Activated CD4-positive, alpha-beta T cell treated with anti-CD3 and anti-CD28 coated beads for 36 hours (primary cell): ENCODE results near the gene RPL10. TPM values are rescaled to one million over a fixed set of nuclear protein-coding genes. Genes with fewer than 3 reads are reported as not detected.

Experiments
- ATAC-seq: fragments of 200-7000 bp; cut with Tn5 transposase; one replicate; pipeline ENCODE4 v1.10.0; 2021; ENCODE audit warnings: mild to moderate bottlenecking, moderate library complexity
- CTCF ChIA-PET: fragments of 350-600 bp; sonication (Branson Sonifier 250); formaldehyde crosslinking; loops from one replicate; lab custom pipeline; 2021; ENCODE audit warnings: antibody characterized with exemption; lab: Charles Lee
- POLR2A ChIA-PET: fragments of 350-600 bp; sonication (Branson Sonifier 250); formaldehyde crosslinking; loops from one replicate; lab custom pipeline; 2021; ENCODE audit warnings: antibody characterized with exemption, inconsistent platforms; lab: Charles Lee
- DNase-seq: peaks from one replicate; pipeline ENCODE4 v3.0.0-alpha.2; 2020
- H3K27ac Mint-ChIP-seq: one replicate; pipeline ENCODE4 v1.8.0; 2021; ENCODE audit warnings: mixed read lengths
- H3K27me3 Mint-ChIP-seq: one replicate; pipeline ENCODE4 v1.8.0; 2021; ENCODE audit warnings: mixed read lengths
- H3K36me3 Mint-ChIP-seq: one replicate; pipeline ENCODE4 v1.8.0; 2021; ENCODE audit warnings: low read depth, mixed read lengths
- H3K4me1 Mint-ChIP-seq: one replicate; pipeline ENCODE4 v1.8.0; 2021; ENCODE audit warnings: mixed read lengths
- H3K4me3 Mint-ChIP-seq: one replicate; pipeline ENCODE4 v1.8.0; 2021; ENCODE audit warnings: mild to moderate bottlenecking, moderate library complexity, mixed read lengths
- H3K9me3 Mint-ChIP-seq: one replicate; pipeline ENCODE4 v1.8.0; 2021; ENCODE audit warnings: low read depth, mixed read lengths
- intact Hi-C, 2 experiments: fragments of 100-400 bp; cut with DNase I in 1 of 2; cut with micrococcal nuclease in 1 of 2; formaldehyde crosslinking; loops; one replicate each; pipeline versions ENCODE4 v1.14.2 to v1.15.1; 2022 to 2024; cut with DNase I, micrococcal nuclease
- total RNA-seq, 2 experiments: library from RNA; stranded (reverse); gene quantifications; one replicate each; pipeline ENCODE4 v1.2.3, GENCODE V29; 2021

Gene RPL10
- total RNA-seq, 2 experiments from 2014 or later = 1,286 to 2,705 TPM

DNA sequence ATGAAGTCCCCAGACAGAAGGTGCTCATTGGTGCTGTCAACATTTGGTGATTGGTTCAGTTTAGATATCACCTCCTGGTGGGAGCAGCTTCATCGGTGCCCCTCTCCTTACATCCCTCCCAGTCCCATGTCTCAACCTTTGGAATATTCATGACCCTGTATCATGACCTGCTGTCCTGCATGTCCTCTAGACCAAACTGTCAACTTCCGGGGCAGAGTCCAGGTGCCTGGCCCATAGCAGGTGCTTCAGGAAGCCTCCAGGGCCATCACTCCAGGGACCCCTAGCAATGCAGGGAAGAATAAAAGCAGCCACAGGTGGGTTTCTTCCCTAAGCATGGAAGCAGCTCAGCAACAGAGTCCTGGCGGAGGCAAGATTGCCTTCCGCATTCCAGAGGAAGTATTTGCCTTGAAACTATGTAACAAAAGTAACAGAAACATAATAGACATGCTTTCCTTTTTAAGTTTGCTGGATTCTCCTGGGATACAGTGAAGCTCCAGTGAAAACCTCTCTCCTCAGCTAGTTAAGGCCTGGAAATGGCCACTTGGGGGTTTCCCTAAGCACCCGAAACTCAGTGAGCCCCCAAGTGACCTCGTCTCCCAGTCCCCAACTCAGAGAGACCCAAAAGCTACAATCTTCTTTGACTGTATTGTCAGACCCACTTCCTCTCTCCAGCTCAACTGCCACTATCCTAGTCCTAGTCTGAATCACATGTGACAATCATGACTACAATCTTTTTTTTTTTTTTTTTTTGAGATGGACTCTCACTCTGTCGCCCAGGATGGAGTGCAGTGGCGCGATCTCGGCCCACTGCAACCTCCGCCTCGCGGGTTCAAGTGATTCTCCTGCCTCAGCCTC, 29.0 kb downstream of the RPL10 start:
- POLR2A ChIA-PET = no interaction called here
- Mint-ChIP-seq H3K4me3 (peak overlapping the region; percentile 77), H3K9me3 (no peaks in the 10 kb centered on the region), H3K27ac (no peak overlapping the region), H3K36me3 (no peaks in the 10 kb centered on the region), H3K4me1 (peaks cover 26% of the 10 kb centered on the region), H3K27me3 (no peaks in the 10 kb centered on the region)
- CTCF ChIA-PET = interaction anchor here (0.8 kb wide), 1 partner anchor 100 kb away, joined by 3 read pairs; no protein-coding TSS in a partner anchor
- ATAC-seq = no peak
- DNase-seq = no peak
- intact Hi-C loops = loop anchor here in 1 of 2 experiments (5.0 kb wide), 1 partner anchor 455 kb away; the partner anchor contains the start of genes HCFC1 and TMEM187

DNA sequence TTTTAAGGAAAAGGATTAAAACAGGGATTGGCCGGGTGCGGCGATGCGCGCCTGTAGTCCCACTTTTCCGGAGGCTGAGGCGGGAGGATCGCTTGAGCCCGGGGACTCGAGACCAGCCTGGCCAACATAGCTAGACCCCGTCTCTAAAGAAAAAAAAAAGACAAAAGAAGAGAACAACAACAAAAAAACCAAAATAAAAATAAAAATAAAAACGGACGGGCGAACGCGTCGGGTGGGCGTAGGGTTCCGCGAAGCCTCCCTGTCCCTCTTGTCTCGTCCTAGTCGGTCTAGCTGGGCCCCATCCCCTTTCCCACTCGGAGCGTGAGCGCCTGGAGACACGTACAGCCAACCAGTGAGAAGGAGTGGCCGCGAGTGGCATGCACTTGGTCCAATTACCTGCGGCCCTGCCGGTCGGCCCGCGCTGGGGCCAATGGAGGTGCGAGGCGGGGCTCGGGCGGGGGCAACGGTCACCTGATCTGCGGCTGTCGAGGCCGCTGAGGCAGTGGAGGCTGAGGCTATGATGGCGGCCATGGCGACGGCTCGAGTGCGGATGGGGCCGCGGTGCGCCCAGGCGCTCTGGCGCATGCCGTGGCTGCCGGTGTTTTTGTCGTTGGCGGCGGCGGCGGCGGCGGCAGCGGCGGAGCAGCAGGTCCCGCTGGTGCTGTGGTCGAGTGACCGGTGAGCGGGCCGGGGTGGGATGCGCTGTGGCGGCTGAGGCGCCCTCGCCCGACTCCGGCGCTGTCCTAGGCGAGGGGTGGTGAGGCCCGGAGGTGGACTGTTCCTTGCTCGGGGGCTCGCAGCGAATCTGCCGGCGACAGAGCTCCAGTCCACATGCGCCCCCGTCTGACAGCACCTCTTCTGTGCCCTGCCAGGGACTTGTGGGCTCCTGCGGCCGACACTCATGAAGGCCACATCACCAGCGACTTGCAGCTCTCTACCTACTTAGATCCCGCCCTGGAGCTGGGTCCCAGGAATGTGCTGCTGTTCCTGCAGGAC, 30.3 kb downstream of the RPL10 start, which contains the start of gene ATP6AP1:
Gene ATP6AP1, plus strand, starts transcription at position 502 of the 996 bp plus-strand sequence. Its CDS starts 16 bp downstream, at position 518.
- H3K9me3 Mint-ChIP-seq = no peaks in the 10 kb centered on the region
- ATAC-seq = peak; percentile 99
- H3K27ac Mint-ChIP-seq = peak within 1 kb of the TSS; percentile 65
- H3K36me3 Mint-ChIP-seq = peaks cover 2% of the 10 kb centered on the region
- ChIA-PET POLR2A (interaction anchor here (1.0 kb wide), 1 partner anchor 17 kb away, joined by 4 read pairs; the partner anchor contains the start of gene TAFAZZIN), CTCF (interaction anchor here (0.5 to 0.7 kb wide), 2 partner anchors 31 to 792 kb away, joined by 3 to 4 read pairs; no protein-coding TSS in a partner anchor)
- no peaks in the 10 kb centered on the region for H3K27me3 Mint-ChIP-seq
- intact Hi-C loops = loop anchor here (1.0 to 5.0 kb wide), 5 partner anchors 16 to 456 kb away; partner anchors contain the start of genes HCFC1 (in 1 of the 2), RPL10 (in 1 of the 2), SLC10A3 (in 1 of the 2) and TAFAZZIN (in 1 of the 2)
- H3K4me1 Mint-ChIP-seq = peaks cover 26% of the 10 kb centered on the region
- peak; percentile 94 for DNase-seq
- H3K4me3 Mint-ChIP-seq = peak within 1 kb of the TSS; percentile 77

DNA sequence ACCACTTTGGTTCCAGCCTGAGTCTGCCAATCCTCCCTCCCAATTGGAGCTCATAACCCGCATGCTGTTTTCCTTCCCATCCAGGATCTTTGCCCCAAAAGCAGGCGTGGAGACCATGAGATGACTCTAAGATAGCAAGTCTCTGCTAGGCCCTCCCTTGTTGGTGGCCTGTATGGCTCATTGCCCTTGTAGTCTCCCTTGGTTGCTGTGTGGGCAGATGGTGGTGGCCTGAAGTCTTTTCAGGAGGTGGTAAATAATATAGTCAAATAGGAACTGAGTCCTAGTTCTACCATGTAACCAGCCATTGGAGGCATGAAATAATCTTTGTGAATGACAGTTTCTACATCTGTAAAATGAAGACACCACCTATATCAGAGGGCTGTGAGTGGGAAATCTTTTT, 31.5 kb downstream of the RPL10 start:
- intact Hi-C loops = loop anchor here (2.0 to 5.0 kb wide), 4 partner anchors 17 to 457 kb away; partner anchors contain the start of genes HCFC1 (in 1 of the 2), RPL10 (in 1 of the 2), SLC10A3 (in 1 of the 2) and TMEM187 (in 1 of the 2)
- Mint-ChIP-seq H3K36me3 (peaks cover 2% of the 10 kb centered on the region), H3K27me3 (no peaks in the 10 kb centered on the region), H3K4me1 (peaks cover 24% of the 10 kb centered on the region), H3K4me3 (peak overlapping the region; percentile 77), H3K27ac (peak overlapping the region; percentile 65), H3K9me3 (no peaks in the 10 kb centered on the region)
- ATAC-seq (no peak), DNase-seq (peak; percentile 16)
- ChIA-PET CTCF (interaction anchor here (0.7 to 1.0 kb wide), 2 partner anchors 32 to 107 kb away, joined by 3 read pairs; no protein-coding TSS in a partner anchor), POLR2A (no interaction called here)

DNA sequence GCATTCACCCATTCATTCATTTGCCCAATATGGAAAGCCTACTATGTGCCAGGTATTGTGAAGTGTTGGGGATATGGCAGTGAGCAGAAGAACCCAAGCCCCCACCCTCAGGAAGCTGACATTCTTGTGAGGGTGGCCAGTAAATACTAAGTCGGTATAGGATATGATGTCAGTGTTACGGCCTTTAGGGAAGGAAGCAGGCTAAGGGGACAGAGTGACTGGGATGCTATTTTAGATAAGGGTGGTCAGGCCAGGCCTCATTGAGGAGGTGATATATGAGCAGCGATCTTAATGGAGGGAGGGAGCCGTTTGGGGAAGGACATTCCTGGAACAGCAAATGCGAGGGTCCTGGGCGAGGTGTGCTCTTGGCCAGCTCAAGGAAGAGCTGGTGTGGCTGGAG, 32.3 kb downstream of the RPL10 start:
- intact Hi-C loops = no loop called here
- Mint-ChIP-seq H3K4me1 (peaks cover 24% of the 10 kb centered on the region), H3K36me3 (peaks cover 3% of the 10 kb centered on the region), H3K9me3 (no peaks in the 10 kb centered on the region), H3K27me3 (no peaks in the 10 kb centered on the region), H3K27ac (peak overlapping the region; percentile 2), H3K4me3 (peak overlapping the region; percentile 5)
- CTCF ChIA-PET = no interaction called here
- POLR2A ChIA-PET = no interaction called here
- ATAC-seq (no peak), DNase-seq (no peak)

DNA sequence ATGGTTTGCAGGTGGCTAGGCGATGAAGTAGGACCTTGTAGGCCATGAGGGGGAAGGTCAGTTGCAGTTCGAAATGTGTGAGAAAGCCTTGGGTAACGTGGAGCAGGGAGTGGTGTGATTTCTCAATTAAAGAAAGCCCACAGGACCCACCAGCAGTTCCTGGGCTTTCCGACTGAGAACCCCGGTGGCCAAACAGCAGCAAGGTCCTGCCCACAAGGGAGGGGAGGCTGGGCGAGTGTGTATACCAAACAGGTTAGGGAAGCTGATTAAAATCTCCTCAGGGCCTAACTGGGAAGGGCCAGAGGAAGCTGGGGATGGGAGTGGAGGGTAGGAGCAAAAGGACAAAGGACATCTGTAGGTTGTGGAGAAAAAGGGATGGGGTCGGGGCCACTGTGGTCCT, 32.7 kb downstream of the RPL10 start:
- intact Hi-C loops = no loop called here

DNA sequence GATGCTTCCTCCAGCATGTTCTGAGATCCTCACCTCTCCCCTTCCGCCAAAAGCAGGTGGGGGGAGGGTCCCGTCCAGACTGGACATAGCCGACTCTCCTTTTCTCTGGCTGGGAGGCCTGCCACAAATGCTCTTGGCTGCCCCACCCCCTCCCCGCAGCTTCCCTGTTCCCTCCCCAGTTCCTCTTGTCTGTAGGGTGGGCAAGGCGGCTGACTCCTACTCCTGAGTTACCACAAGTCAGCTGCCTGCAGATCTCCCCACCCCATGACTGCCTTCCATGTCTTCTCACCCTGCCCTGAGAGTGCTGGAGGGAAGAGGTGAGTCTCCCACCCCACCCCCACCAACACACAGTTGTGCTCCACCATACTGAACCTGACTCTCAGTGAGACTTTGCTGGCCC, 33.2 kb downstream of the RPL10 start:
- DNase-seq = no peak
- H3K36me3 Mint-ChIP-seq = peaks cover 6% of the 10 kb centered on the region
- no peak overlapping the region for H3K4me3 Mint-ChIP-seq
- H3K4me1 Mint-ChIP-seq = peaks cover 26% of the 10 kb centered on the region
- H3K9me3 Mint-ChIP-seq = no peaks in the 10 kb centered on the region
- intact Hi-C loops = no loop called here
- H3K27me3 Mint-ChIP-seq = no peaks in the 10 kb centered on the region
- ChIA-PET CTCF (interaction anchor here (0.5 kb wide), 1 partner anchor 27 kb away, joined by 3 read pairs; no protein-coding TSS in a partner anchor), POLR2A (no interaction called here)
- no peak overlapping the region for H3K27ac Mint-ChIP-seq
- ATAC-seq = no peak

More for the DNA sequence above, 32.7 kb downstream of the RPL10 start:
- H3K36me3 Mint-ChIP-seq = peaks cover 6% of the 10 kb centered on the region
- H3K9me3 Mint-ChIP-seq = no peaks in the 10 kb centered on the region
- H3K27me3 Mint-ChIP-seq = no peaks in the 10 kb centered on the region
- DNase-seq (no peak), ATAC-seq (no peak)
- ChIA-PET CTCF (interaction anchor here (0.5 kb wide), 1 partner anchor 27 kb away, joined by 3 read pairs; no protein-coding TSS in a partner anchor), POLR2A (no interaction called here)
- H3K4me3 Mint-ChIP-seq = peak overlapping the region; percentile 5
- peaks cover 24% of the 10 kb centered on the region for H3K4me1 Mint-ChIP-seq
- peak overlapping the region; percentile 2 for H3K27ac Mint-ChIP-seq

DNA sequence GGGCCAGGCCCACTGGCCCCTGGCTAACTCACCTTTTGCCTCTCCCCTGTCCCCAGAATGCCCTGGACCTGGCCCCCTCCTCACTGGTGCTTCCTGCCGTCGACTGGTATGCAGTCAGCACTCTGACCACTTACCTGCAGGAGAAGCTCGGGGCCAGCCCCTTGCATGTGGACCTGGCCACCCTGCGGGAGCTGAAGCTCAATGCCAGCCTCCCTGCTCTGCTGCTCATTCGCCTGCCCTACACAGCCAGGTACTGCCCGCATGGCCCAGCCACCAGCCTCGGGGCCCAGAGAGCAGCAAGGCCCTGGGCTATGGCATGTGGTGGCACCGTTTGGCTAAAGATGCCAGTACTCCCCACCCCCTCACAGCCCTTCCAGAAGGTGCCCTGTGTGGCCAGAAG, 34.0 kb downstream of the RPL10 start:
- Mint-ChIP-seq H3K9me3 (no peaks in the 10 kb centered on the region), H3K27ac (no peak overlapping the region), H3K27me3 (no peaks in the 10 kb centered on the region), H3K36me3 (peaks cover 6% of the 10 kb centered on the region), H3K4me1 (peaks cover 27% of the 10 kb centered on the region), H3K4me3 (no peak overlapping the region)
- CTCF ChIA-PET = no interaction called here
- ATAC-seq = no peak
- intact Hi-C loops = no loop called here
- DNase-seq = no peak
- POLR2A ChIA-PET = no interaction called here

DNA sequence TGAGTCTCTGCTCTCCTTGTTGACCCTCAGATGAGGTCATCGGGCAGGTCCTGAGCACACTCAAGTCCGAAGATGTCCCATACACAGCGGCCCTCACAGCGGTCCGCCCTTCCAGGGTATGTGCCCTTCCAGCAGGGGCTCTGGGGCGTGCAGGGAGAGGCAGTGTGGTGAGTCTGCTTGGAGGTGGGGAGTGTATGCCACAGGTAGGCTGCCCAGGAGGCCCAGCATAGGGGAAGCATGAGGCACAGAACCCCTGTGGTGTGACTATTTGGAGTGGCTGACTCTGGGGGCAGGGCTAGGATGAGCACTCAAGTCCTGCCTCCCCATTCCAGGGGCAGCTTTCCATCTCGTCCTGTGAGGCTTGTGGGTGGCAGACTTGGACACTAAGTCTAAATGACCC, 35.4 kb downstream of the RPL10 start:
- POLR2A ChIA-PET = no interaction called here
- ATAC-seq = no peak
- H3K4me3 Mint-ChIP-seq = no peak overlapping the region
- H3K4me1 Mint-ChIP-seq = peaks cover 23% of the 10 kb centered on the region
- no peaks in the 10 kb centered on the region for H3K27me3 Mint-ChIP-seq
- CTCF ChIA-PET = no interaction called here
- H3K9me3 Mint-ChIP-seq = no peaks in the 10 kb centered on the region
- H3K27ac Mint-ChIP-seq = no peak overlapping the region
- peaks cover 10% of the 10 kb centered on the region for H3K36me3 Mint-ChIP-seq
- intact Hi-C loops = no loop called here
- no peak for DNase-seq

DNA sequence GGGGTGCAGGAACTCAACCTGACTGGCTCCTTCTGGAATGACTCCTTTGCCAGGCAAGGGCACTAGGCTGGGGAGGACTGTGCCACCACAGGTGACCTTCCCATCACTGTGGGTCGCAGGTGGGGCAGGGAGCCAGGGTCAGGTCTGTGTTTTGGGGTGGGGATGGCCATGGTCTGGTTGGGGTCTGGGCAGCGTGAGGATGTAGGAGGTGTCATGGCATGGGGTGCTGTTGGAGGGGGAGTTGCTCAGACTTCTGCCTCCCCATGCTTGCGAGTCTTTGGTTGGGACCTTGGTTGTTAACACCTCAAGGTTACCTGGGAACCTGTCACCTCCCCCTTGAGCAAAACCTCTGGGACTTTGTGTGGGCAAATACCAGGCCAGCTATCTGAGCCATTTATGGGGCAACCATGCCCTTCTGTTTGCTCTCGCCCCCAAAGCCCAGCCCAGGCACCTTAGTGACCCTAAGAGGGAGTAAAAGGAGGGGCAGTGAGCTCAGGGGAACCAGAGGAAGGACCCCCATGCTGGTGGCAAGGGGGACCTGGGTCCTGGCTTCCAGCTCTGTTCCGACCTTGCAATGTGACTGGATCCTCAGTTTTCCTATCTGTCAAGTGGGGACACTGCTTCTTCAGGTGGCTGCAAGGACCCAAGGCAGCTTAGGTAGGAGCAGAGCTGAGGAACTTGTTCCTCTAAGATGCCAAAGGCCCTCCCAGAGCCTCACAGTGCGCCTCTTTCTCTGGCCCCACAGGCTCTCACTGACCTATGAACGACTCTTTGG, 36.4 kb downstream of the RPL10 start:
- POLR2A ChIA-PET = interaction anchor here (0.6 kb wide), 1 partner anchor 11 kb away, joined by 3 read pairs; no protein-coding TSS in a partner anchor
- CTCF ChIA-PET = no interaction called here
- intact Hi-C loops = no loop called here
- DNase-seq (no peak), ATAC-seq (no peak)
- H3K4me3 Mint-ChIP-seq = no peak overlapping the region
- H3K4me1 Mint-ChIP-seq = peaks cover 21% of the 10 kb centered on the region
- no peaks in the 10 kb centered on the region for H3K27me3 Mint-ChIP-seq
- H3K36me3 Mint-ChIP-seq = peaks cover 14% of the 10 kb centered on the region
- no peaks in the 10 kb centered on the region for H3K9me3 Mint-ChIP-seq
- no peak overlapping the region for H3K27ac Mint-ChIP-seq

DNA sequence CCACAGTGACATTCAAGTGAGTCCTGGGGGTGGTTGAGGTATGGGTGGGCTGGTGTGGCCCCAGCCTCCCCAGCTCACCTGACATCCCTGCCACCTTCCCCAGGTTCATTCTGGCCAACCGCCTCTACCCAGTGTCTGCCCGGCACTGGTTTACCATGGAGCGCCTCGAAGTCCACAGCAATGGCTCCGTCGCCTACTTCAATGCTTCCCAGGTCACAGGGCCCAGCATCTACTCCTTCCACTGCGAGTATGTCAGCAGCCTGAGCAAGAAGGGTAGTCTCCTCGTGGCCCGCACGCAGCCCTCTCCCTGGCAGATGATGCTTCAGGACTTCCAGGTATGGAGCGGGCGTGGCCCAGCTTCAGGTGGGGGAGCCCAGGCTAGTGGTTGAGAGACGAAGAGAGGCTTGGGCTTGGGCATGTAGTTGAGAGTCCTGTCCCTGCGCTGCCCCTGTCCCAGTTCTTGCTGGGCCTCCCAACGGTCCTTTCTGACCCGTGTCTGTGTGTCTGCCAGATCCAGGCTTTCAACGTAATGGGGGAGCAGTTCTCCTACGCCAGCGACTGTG, 37.1 kb downstream of the RPL10 start:
- Mint-ChIP-seq H3K9me3 (no peaks in the 10 kb centered on the region), H3K27ac (no peak overlapping the region), H3K36me3 (peaks cover 14% of the 10 kb centered on the region), H3K4me3 (no peak overlapping the region), H3K27me3 (no peaks in the 10 kb centered on the region), H3K4me1 (peaks cover 20% of the 10 kb centered on the region)
- no peak for DNase-seq
- ATAC-seq = no peak
- CTCF ChIA-PET = no interaction called here
- POLR2A ChIA-PET = no interaction called here
- intact Hi-C loops = no loop called here
